HepG2 (cell line): ENCODE data around the gene PTPN18. TPM values are rescaled to one million over a fixed set of nuclear protein-coding genes. Genes with fewer than 3 reads are reported as not detected.

ENCODE experiments used
- ARID2 ChIP-seq: sonication (generic); formaldehyde crosslinking; IDR thresholded peaks from 2 replicates; pipeline ENCODE4 v1.8.1; 2022; ENCODE audit warnings: mild to moderate bottlenecking, missing genetic modification reagents, borderline replicate concordance
- HOXA9 ChIP-seq: sonication (generic); formaldehyde crosslinking; IDR thresholded peaks from 2 replicates; pipeline ENCODE4 v1.8.1; 2022; ENCODE audit warnings: missing genetic modification reagents, mild to moderate bottlenecking, moderate library complexity, borderline replicate concordance
- KDM5A ChIP-seq: fragments of 200-600 bp; sonication (generic); IDR thresholded peaks from 2 replicates; pipeline ENCODE4 v1.7.0; 2018; ENCODE audit warnings: antibody characterized with exemption, mild to moderate bottlenecking, low read length, borderline replicate concordance
- LRRFIP1 ChIP-seq: sonication (generic); formaldehyde crosslinking; conservative IDR thresholded peaks from 2 replicates; pipeline ENCODE4 v1.4.0; 2020; ENCODE audit warnings: missing genetic modification reagents
- MEIS2 ChIP-seq: sonication (generic); formaldehyde crosslinking; IDR thresholded peaks from 2 replicates; pipeline ENCODE4 v1.9.0; 2021; ENCODE audit warnings: mild to moderate bottlenecking, missing genetic modification reagents
- MTF1 ChIP-seq: sonication (generic); formaldehyde crosslinking; IDR thresholded peaks from 2 replicates; pipeline ENCODE4 v1.5.0; 2020; ENCODE audit warnings: missing genetic modification reagents
- POLR2AphosphoS5 ChIP-seq: IDR thresholded peaks from 2 replicates; pipeline ENCODE4 v1.6.1; 2012; ENCODE audit warnings: low read depth, low read length
- SNAI1 ChIP-seq: sonication (generic); formaldehyde crosslinking; IDR thresholded peaks from 2 replicates; pipeline ENCODE4 v1.5.0; 2020; ENCODE audit warnings: mild to moderate bottlenecking, missing genetic modification reagents, borderline replicate concordance
- ZBTB7B ChIP-seq: sonication (generic); formaldehyde crosslinking; IDR thresholded peaks from 2 replicates; pipeline ENCODE4 v1.4.0; 2020; ENCODE audit warnings: missing genetic modification reagents
- ZFYVE20 ChIP-seq: sonication (generic); formaldehyde crosslinking; IDR thresholded peaks from 2 replicates; pipeline ENCODE4 v1.8.0; 2023; ENCODE audit warnings: low read depth, mild to moderate bottlenecking, moderate library complexity, missing genetic modification reagents, borderline replicate concordance
- ZMYM3 ChIP-seq: sonication (generic); formaldehyde crosslinking; IDR thresholded peaks from 2 replicates; pipeline ENCODE4 v1.5.1; 2020; ENCODE audit warnings: mild to moderate bottlenecking, missing genetic modification reagents
- ZNF354B ChIP-seq: sonication (generic); formaldehyde crosslinking; IDR thresholded peaks from 2 replicates; pipeline ENCODE4 v1.8.0; 2022; ENCODE audit warnings: mild to moderate bottlenecking, missing genetic modification reagents
- ZNF362 ChIP-seq: sonication (generic); formaldehyde crosslinking; IDR thresholded peaks from 2 replicates; pipeline ENCODE4 v1.4.0; 2020; ENCODE audit warnings: missing genetic modification reagents, mild to moderate bottlenecking, borderline replicate concordance
- ZNF792 ChIP-seq: IDR thresholded peaks from 2 replicates; pipeline ENCODE4 v1.6.1; 2016
- polyA plus RNA-seq, 8 experiments: library from polyadenylated mRNA; depleted of rRNA in 3 of 8; stranded (reverse) in 7 of 8; unstranded in 1 of 8; fragments of >200 nt; fragmentation: Illumina TruSeq in 4 of 8; extraction: Trizol in 4 of 8; gene quantifications; 2 replicates each; pipeline versions ENCODE4 v1.2.1 to v1.2.3, GENCODE V29; 2011 to 2016; ENCODE audit warnings: low read depth in 4 of 8, missing spikeins in 1 of 8, mixed read lengths in 1 of 8; ENCODE audit not compliant: insufficient read depth in 1 of 8
- total RNA-seq, 5 experiments: library from RNA; depleted of rRNA; stranded (reverse); fragments of >200 nt; fragmentation: Illumina TruSeq; extraction: Trizol; gene quantifications; 2 replicates each; pipeline ENCODE4 v1.2.3, GENCODE V29; 2016; ENCODE audit warnings: low read depth in 1 of 5
- TF ChIP-seq, protein P1 (sequence below): sonication (generic); formaldehyde crosslinking; IDR thresholded peaks from 2 replicates; pipeline ENCODE4 v1.4.0; 2020; ENCODE audit warnings: low read depth, missing genetic modification reagents
- TF ChIP-seq, protein P2 (sequence below): sonication (generic); formaldehyde crosslinking; conservative IDR thresholded peaks from 2 replicates; pipeline ENCODE4 v1.8.0; 2022; ENCODE audit warnings: mild to moderate bottlenecking, moderate library complexity, missing genetic modification reagents
- TF ChIP-seq, protein P3 (sequence below): sonication (generic); formaldehyde crosslinking; IDR thresholded peaks from 2 replicates; pipeline ENCODE4 v1.8.0; 2022; ENCODE audit warnings: mild to moderate bottlenecking, missing genetic modification reagents

PTPN18 gene
- total and polyA plus RNA-seq, 2 of the 13 experiments (the other 11 are each of a cell fraction or from before 2014, with no cell fraction given): 14.8 to 39.6 TPM

GRCh38 chr2:130391058-130391871 lies 35.4 kb downstream of the PTPN18 start (continued):
- TF ChIP-seq, protein P1, sequence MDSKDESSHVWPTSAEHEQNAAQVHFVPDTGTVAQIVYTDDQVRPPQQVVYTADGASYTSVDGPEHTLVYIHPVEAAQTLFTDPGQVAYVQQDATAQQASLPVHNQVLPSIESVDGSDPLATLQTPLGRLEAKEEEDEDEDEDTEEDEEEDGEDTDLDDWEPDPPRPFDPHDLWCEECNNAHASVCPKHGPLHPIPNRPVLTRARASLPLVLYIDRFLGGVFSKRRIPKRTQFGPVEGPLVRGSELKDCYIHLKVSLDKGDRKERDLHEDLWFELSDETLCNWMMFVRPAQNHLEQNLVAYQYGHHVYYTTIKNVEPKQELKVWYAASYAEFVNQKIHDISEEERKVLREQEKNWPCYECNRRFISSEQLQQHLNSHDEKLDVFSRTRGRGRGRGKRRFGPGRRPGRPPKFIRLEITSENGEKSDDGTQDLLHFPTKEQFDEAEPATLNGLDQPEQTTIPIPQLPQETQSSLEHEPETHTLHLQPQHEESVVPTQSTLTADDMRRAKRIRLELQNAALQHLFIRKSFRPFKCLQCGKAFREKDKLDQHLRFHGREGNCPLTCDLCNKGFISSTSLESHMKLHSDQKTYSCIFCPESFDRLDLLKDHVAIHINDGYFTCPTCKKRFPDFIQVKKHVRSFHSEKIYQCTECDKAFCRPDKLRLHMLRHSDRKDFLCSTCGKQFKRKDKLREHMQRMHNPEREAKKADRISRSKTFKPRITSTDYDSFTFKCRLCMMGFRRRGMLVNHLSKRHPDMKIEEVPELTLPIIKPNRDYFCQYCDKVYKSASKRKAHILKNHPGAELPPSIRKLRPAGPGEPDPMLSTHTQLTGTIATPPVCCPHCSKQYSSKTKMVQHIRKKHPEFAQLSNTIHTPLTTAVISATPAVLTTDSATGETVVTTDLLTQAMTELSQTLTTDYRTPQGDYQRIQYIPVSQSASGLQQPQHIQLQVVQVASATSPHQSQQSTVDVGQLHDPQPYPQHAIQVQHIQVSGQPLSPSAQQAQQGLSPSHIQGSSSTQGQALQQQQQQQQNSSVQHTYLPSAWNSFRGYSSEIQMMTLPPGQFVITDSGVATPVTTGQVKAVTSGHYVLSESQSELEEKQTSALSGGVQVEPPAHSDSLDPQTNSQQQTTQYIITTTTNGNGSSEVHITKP: no peak
- TF ChIP-seq ZNF354B (CRISPR knock-in tag): 0 out of 2 replicates have a peak, but pooled peaks have one; percentile 51
- TF ChIP-seq ZBTB7B (CRISPR knock-in tag): 0 out of 2 replicates have a peak, but pooled peaks have one; percentile 18
- TF ChIP-seq MTF1: no peak
- peak; percentile 38; the same call in 1 of the 2 replicates for TF ChIP-seq ZMYM3 (CRISPR knock-in tag)
- TF ChIP-seq ZFYVE20 (CRISPR knock-in tag): no peak
- no peak for TF ChIP-seq SNAI1
- TF ChIP-seq LRRFIP1: no peak
- TF ChIP-seq POLR2AphosphoS5: peak; percentile 67
- TF ChIP-seq ZNF792 (CRISPR knock-in tag): 0 out of 2 replicates have a peak, but pooled peaks have one; percentile 67
- peak; percentile 20; the same call in 1 of the 2 replicates for TF ChIP-seq ZNF362 (CRISPR knock-in tag)
- TF ChIP-seq MEIS2 (CRISPR knock-in tag): peak; percentile 68
- TF ChIP-seq ARID2 (CRISPR knock-in tag): 0 out of 2 replicates have a peak, but pooled peaks have one; percentile 75
- no peak for TF ChIP-seq KDM5A
- TF ChIP-seq HOXA9 (CRISPR knock-in tag): no peak
- TF ChIP-seq, protein P2, sequence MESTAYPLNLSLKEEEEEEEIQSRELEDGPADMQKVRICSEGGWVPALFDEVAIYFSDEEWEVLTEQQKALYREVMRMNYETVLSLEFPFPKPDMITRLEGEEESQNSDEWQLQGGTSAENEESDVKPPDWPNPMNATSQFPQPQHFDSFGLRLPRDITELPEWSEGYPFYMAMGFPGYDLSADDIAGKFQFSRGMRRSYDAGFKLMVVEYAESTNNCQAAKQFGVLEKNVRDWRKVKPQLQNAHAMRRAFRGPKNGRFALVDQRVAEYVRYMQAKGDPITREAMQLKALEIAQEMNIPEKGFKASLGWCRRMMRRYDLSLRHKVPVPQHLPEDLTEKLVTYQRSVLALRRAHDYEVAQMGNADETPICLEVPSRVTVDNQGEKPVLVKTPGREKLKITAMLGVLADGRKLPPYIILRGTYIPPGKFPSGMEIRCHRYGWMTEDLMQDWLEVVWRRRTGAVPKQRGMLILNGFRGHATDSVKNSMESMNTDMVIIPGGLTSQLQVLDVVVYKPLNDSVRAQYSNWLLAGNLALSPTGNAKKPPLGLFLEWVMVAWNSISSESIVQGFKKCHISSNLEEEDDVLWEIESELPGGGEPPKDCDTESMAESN (CRISPR knock-in tag): peak; percentile 76
- TF ChIP-seq, protein P3, sequence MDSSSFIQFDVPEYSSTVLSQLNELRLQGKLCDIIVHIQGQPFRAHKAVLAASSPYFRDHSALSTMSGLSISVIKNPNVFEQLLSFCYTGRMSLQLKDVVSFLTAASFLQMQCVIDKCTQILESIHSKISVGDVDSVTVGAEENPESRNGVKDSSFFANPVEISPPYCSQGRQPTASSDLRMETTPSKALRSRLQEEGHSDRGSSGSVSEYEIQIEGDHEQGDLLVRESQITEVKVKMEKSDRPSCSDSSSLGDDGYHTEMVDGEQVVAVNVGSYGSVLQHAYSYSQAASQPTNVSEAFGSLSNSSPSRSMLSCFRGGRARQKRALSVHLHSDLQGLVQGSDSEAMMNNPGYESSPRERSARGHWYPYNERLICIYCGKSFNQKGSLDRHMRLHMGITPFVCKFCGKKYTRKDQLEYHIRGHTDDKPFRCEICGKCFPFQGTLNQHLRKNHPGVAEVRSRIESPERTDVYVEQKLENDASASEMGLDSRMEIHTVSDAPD (CRISPR knock-in tag): peak; percentile 45; the same call in 1 of the 2 replicates
